Heart right ventricle (tissue), 16 donors: Measurements from ENCODE around the gene STIP1. TPM values are rescaled to one million over a fixed set of nuclear protein-coding genes. Genes with fewer than 3 reads are reported as not detected.
A peak's percentile ranks its signal among the peaks of the same experiment; 100 is the strongest.

Experiments used
- ATAC-seq, 8 donors: fragments of 200-7000 bp; cut with Tn5 transposase; one replicate each; pipeline ENCODE4 v1.9.1; 2020; ENCODE audit warnings: mild to moderate bottlenecking in 8 of 8, moderate library complexity in 8 of 8, moderate number of reproducible peaks in 1 of 8
- DNase-seq, 2 donors: peaks; one replicate each; pipeline ENCODE4 v3.0.0-alpha.2; 2020
- H3K27ac ChIP-seq, 10 donors: fragments of 200-600 bp; sonication (generic) in 2 of 10; one replicate each; pipeline versions ENCODE4 v1.5.0 to v1.8.0; 2020 to 2022; ENCODE audit warnings: mild to moderate bottlenecking in 3 of 10
- H3K27me3 ChIP-seq, 7 donors: fragments of 200-600 bp; one replicate each; pipeline ENCODE4 v1.8.0; 2021 to 2022; ENCODE audit warnings: mild to moderate bottlenecking in 2 of 7
- H3K36me3 ChIP-seq, 9 donors: fragments of 200-600 bp; sonication (generic) in 1 of 9; one replicate each; pipeline versions ENCODE4 v1.5.0 to v1.8.0; 2020 to 2022; ENCODE audit warnings: mild to moderate bottlenecking in 2 of 9
- H3K4me1 ChIP-seq, 9 donors: fragments of 200-600 bp; sonication (generic) in 1 of 9; one replicate each; pipeline versions ENCODE4 v1.5.0 to v1.8.0; 2020 to 2022; ENCODE audit warnings: mild to moderate bottlenecking in 4 of 9
- H3K4me3 ChIP-seq, 10 donors: fragments of 200-600 bp; sonication (generic) in 2 of 10; one replicate each; pipeline versions ENCODE4 v1.5.0 to v1.8.0; 2020 to 2022; ENCODE audit warnings: mild to moderate bottlenecking in 7 of 10, moderate library complexity in 2 of 10
- H3K9me3 ChIP-seq, 11 donors: fragments of 200-600 bp in 10 of 11; sonication (generic) in 2 of 11; one replicate each; pipeline versions ENCODE4 v1.5.0 to v1.8.0; 2013 to 2022; ENCODE audit warnings: mild to moderate bottlenecking in 2 of 11, control low read depth in 1 of 11, moderate library complexity in 1 of 11
- CTCF ChIP-seq, 9 donors: fragments of 200-600 bp; sonication (generic) in 2 of 9; IDR thresholded peaks; one replicate each; pipeline versions ENCODE4 v1.5.0 to v1.8.0; 2021 to 2022; ENCODE audit warnings: antibody characterized with exemption in 9 of 9, mild to moderate bottlenecking in 5 of 9, moderate library complexity in 1 of 9
- WGBS, 2 donors: extraction: QIAGEN DNeasy Blood & Tissue Kit; methylation state at CpG; one replicate each; pipeline ENCODE4 v1.1.7; 2013; ENCODE audit warnings: inconsistent platforms in 1 of 2; 5-methylcytosine and 5-hydroxymethylcytosine counted together
- intact Hi-C, 10 donors: fragments of 100-400 bp; cut with DNase I; formaldehyde crosslinking; loops; one replicate each; pipeline versions ENCODE4 v1.11.1 to v1.14.2; 2022
- polyA plus RNA-seq, 2 donors: library from polyadenylated mRNA; stranded (reverse); fragments of 200-250 nt; gene quantifications; one replicate each; pipeline ENCODE4 v1.2.3, GENCODE V29; 2013
- total RNA-seq, 10 donors: library from RNA; stranded (reverse); fragmentation: NEBNext Ultra II Directional in 3 of 10; extraction: Animal tissue kit (Norgen Biotek cat#: 25700) in 3 of 10; gene quantifications; one replicate each; pipeline versions ENCODE4 v1.2.1 to v1.2.4, GENCODE V29; 2021 to 2023
- donor health status: Arrhythmogenic right ventricular cardiomyopathy.
- donor health status: ischemic (EF 13 %, LVEDD 7.1; RV severe dilation, severe dysfunction).
- donor health status: healthy with polysubstance abuse.
- donor health status: DM: no; HTN: yes; CAD: no.
- donor health status: DM: no; HTN: no; CAD: no.
- donor health status: ischemic (EF 25% LVEDD 6.9; RV normal size, moderate dysfunction).
- donor health status: ischemic (EF 25% LVEDD 5.7; RV mildly dilated, moderate dysfunction).
- donor health status: healthy.
- donor health status: DM: yes; HTN: yes; CAD: no.
- donor health status: Ischemic cardiomyopathy.
- donor health status: ischemic (EF 35%, LVEDD 5.7; RV mildly dilated, moderate dysfunction).
- donor health status: nonischemic (EF 11% LVEDD 7.7; RV severe dilation, severe dysfunction).
- donor health status: DM: yes; HTN: yes; CAD: no.
- donor health status: PGD.
- donor health status: ischemic (EF 29% LVEDD 5.4; RV normal size, mild dysfunction).
- donor health status: nonischemic (EF 23%, LVEDD 6.1; RV moderate dilation, normal function).

Gene STIP1
- total and polyA plus RNA-seq, 12 donors, result 55.3 to 144 (median 87.9) TPM

GRCh38 chr11:64224891-64225607 lies 39.1 kb downstream of the STIP1 start:
- DNase-seq, result no peak
- H3K4me3 ChIP-seq, result peak overlapping the region; percentile 64 to 95 (median 76)
- peaks cover 0 to 51% (median 0%) of the 10 kb centered on the region in 9 donors for H3K36me3 ChIP-seq
- H3K27me3 ChIP-seq, result no peaks in the 10 kb centered on the region
- WGBS, 2 donors, result 64 to 66% methylated on average over 22 of the region's 22 CpGs
- no peak for TF ChIP-seq CTCF (IDR thresholded peaks at IDR 0.05)
- H3K4me1 ChIP-seq, result peaks cover 16 to 56% (median 37%) of the 10 kb centered on the region in 9 donors
- peak overlapping the region in 9 of 10 donors; percentile 90 to 96 (median 96) for H3K27ac ChIP-seq
- peak in 1 of 8 donors; percentile 0 for ATAC-seq
- intact Hi-C loops, result loop anchor here in 1 of 10 donors (5.0 kb wide), 1 partner anchor 38 kb away; the partner anchor contains the start of gene STIP1
- no peaks in the 10 kb centered on the region for H3K9me3 ChIP-seq

GRCh38 chr11:64225608-64226506 lies 39.9 kb downstream of the STIP1 start, which contains the start of the genes NUDT22 and TRPT1:
Gene NUDT22, plus strand, starts transcription at chr11:64226274. Its CDS starts 379 bp downstream, at chr11:64226653.
Gene TRPT1, minus strand, starts transcription at chr11:64226186. Its CDS starts 326 bp downstream, at chr11:64225860.
- DNase-seq (peak; percentile 93 to 94), ATAC-seq (peak; percentile 81 to 88 (median 85))
- peak in 2 of 9 donors; percentile 9 to 37 for TF ChIP-seq CTCF (IDR thresholded peaks at IDR 0.05)
- 0 to 1% methylated on average over 53 to 54 of the region's 54 CpGs for WGBS, 2 donors
- Histone ChIP-seq H3K27ac (peak within 1 kb of the TSS; percentile 90 to 96 (median 95)), H3K4me3 (peak within 1 kb of the TSS; percentile 64 to 95 (median 76)), H3K27me3 (no peaks in the 10 kb centered on the region), H3K9me3 (no peaks in the 10 kb centered on the region), H3K4me1 (peaks cover 16 to 58% (median 40%) of the 10 kb centered on the region in 9 donors), H3K36me3 (peaks cover 0 to 43% (median 0%) of the 10 kb centered on the region in 9 donors)
- intact Hi-C loops, result loop anchor here in 2 of 10 donors (2.0 to 5.0 kb wide), 2 partner anchors 39 to 41 kb away; partner anchors contain the start of gene STIP1 (in 1 of the 2)

DNA sequence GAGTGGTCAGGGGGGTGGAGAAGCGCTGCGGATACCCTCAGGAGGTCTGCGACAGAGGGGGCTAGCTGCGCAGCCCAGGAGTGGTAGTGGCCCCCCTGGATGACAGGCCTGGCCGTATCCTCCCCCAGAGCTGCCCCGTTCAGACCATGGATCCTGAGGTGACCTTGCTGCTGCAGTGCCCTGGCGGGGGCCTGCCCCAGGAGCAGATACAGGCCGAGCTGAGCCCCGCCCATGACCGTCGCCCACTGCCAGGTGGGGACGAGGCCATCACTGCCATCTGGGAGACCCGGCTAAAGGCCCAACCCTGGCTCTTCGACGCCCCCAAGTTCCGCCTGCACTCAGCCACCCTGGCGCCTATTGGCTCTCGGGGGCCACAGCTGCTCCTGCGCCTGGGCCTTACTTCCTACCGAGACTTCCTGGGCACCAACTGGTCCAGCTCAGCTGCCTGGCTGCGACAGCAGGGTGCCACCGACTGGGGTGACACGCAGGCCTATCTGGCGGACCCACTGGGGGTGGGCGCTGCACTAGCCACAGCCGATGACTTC lies 40.6 kb downstream of the STIP1 start:
- ATAC-seq, result peak; percentile 26 to 64 (median 48)

More for the DNA sequence above, 40.6 kb downstream of the STIP1 start:
- H3K27me3 ChIP-seq, result no peaks in the 10 kb centered on the region
- peak; percentile 60 to 67 for DNase-seq
- no peaks in the 10 kb centered on the region for H3K9me3 ChIP-seq
- H3K4me1 ChIP-seq, result peaks cover 16 to 65% (median 47%) of the 10 kb centered on the region in 9 donors
- WGBS, 2 donors, result 13 to 14% methylated on average over 26 of the region's 26 CpGs
- intact Hi-C loops, result loop anchor here in 2 of 10 donors (2.0 to 5.0 kb wide), 2 partner anchors 39 to 42 kb away; partner anchors contain the start of gene STIP1 (in 1 of the 2)
- H3K4me3 ChIP-seq, result peak overlapping the region; percentile 64 to 95 (median 76)
- H3K27ac ChIP-seq, result peak overlapping the region; percentile 90 to 96 (median 95)
- H3K36me3 ChIP-seq, result peaks cover 0 to 36% (median 0%) of the 10 kb centered on the region in 9 donors
- no peak for TF ChIP-seq CTCF (IDR thresholded peaks at IDR 0.05)
